HCT116 (cell line): ENCODE data around the gene UBE2L6. TPM values are rescaled to one million over a fixed set of nuclear protein-coding genes. Genes with fewer than 3 reads are reported as not detected.
A peak's percentile ranks its signal among the peaks of the same experiment; 100 is the strongest.

Experiments
- ATAC-seq: fragments of 200-7000 bp; cut with Tn5 transposase; 2 replicates; pipeline ENCODE4 v1.9.1; 2020; ENCODE audit warnings: mild to moderate bottlenecking, moderate library complexity
- BruUV-seq: library from RNA; stranded (reverse); fragments of 400-500 nt; replicated peaks from 2 replicates; lab custom pipeline; 2021; lab: Mats Ljungman, UMichigan
- CTCF ChIA-PET: fragments of 300-600 bp; sonication (Branson Sonifier 250); formaldehyde crosslinking; loops from one replicate; lab custom pipeline; 2021; ENCODE audit warnings: antibody characterized with exemption; lab: Charles Lee
- POLR2A ChIA-PET: fragments of 300-600, 350-600 bp; sonication (Branson Sonifier 250); formaldehyde crosslinking; loops from one replicate; lab custom pipeline; 2021; ENCODE audit warnings: antibody characterized with exemption; lab: Charles Lee
- RAD21 ChIA-PET, 2 experiments: fragments of 300-600 bp; sonication (Branson Sonifier 250); formaldehyde crosslinking; loops; one replicate each; lab custom pipeline; 2023; ENCODE audit warnings: low total read pairs in 2 of 2; ENCODE audit not compliant: uncharacterized antibody in 2 of 2, unreplicated experiment in 2 of 2, low non-redundant PET in 1 of 2; lab: Charles Lee
- DNase-seq: peaks from one replicate; pipeline ENCODE4 v3.0.0-alpha.2; 2010; ENCODE audit warnings: low read depth, low spot score
- H2AFZ ChIP-seq: fragments of 200-600 bp; shearing (Covaris generic), sonication (generic); 2 replicates; pipeline ENCODE4 v1.6.1; 2017; ENCODE audit warnings: low read depth, mixed run types, mixed read lengths, antibody characterized with exemption, low read length; ENCODE audit not compliant: poor library complexity, severe bottlenecking
- H3K27ac ChIP-seq: 2 replicates; pipeline ENCODE4 v1.5.1; 2012; ENCODE audit warnings: low read depth, low read length
- H3K27me3 ChIP-seq: fragments of 200-600 bp; sonication (generic); 2 replicates; pipeline ENCODE4 v1.6.1; 2016; ENCODE audit warnings: mixed run types, low read length, mixed read lengths; ENCODE audit not compliant: insufficient read depth
- H3K36me3 ChIP-seq, 2 experiments: fragments of 200-500 bp in 1 of 2; fragments of 200-600 bp in 1 of 2; sonication (Bioruptor generic) in 1 of 2; sonication (generic) in 1 of 2; 2 replicates each; pipeline versions ENCODE4 v1.5.1 to v1.6.1; 2014 to 2016; ENCODE audit warnings: low read length in 2 of 2, inconsistent platforms in 1 of 2, mixed read lengths in 1 of 2, mixed run types in 1 of 2; ENCODE audit not compliant: insufficient read depth in 2 of 2, control insufficient read depth in 1 of 2
- H3K4me1 ChIP-seq, 2 experiments: fragments of 200-600 bp in 1 of 2; sonication (generic) in 1 of 2; 2 replicates each; pipeline versions ENCODE4 v1.5.1 to v1.6.1; 2012 to 2017; ENCODE audit warnings: low read length in 2 of 2, inconsistent platforms in 1 of 2, mild to moderate bottlenecking in 1 of 2, mixed read lengths in 1 of 2, mixed run types in 1 of 2, moderate library complexity in 1 of 2; ENCODE audit not compliant: insufficient read depth in 2 of 2, control insufficient read depth in 1 of 2
- H3K4me2 ChIP-seq: fragments of 200-600 bp; sonication (generic); 2 replicates; pipeline ENCODE4 v1.6.1; 2017; ENCODE audit warnings: mixed run types, low read length, mixed read lengths
- H3K4me3 ChIP-seq, 2 experiments: fragments of 200-600 bp in 1 of 2; sonication (generic) in 1 of 2; replicated peaks in 1 of 2; 2 replicates each; pipeline ENCODE4 v1.5.1; 2011 to 2016; ENCODE audit warnings: low read length in 2 of 2, control low read depth in 1 of 2, low read depth in 1 of 2, mild to moderate bottlenecking in 1 of 2, mixed read lengths in 1 of 2, mixed run types in 1 of 2
- H3K79me2 ChIP-seq: fragments of 200-600 bp; sonication (generic); 2 replicates; pipeline ENCODE4 v1.6.1; 2017; ENCODE audit warnings: mild to moderate bottlenecking, mixed run types, low read length, moderate library complexity, mixed read lengths; ENCODE audit not compliant: insufficient read depth
- H3K9ac ChIP-seq: fragments of 200-600 bp; sonication (generic); 2 replicates; pipeline ENCODE4 v1.6.1; 2016; ENCODE audit warnings: low read length, mixed read lengths
- H3K9me2 ChIP-seq: fragments of 200-600 bp; sonication (generic), shearing (Covaris generic); 2 replicates; pipeline ENCODE4 v1.6.1; 2017; ENCODE audit warnings: mixed run types, mild to moderate bottlenecking, moderate library complexity; ENCODE audit not compliant: insufficient read depth
- H3K9me3 ChIP-seq, 2 experiments: fragments of 200-500 bp in 1 of 2; fragments of 200-600 bp in 1 of 2; sonication (Bioruptor generic) in 1 of 2; sonication (generic) in 1 of 2; 2 replicates each; pipeline ENCODE4 v1.6.1; 2014 to 2017; ENCODE audit warnings: low read length in 2 of 2, mixed read lengths in 2 of 2, inconsistent platforms in 1 of 2, low read depth in 1 of 2, mild to moderate bottlenecking in 1 of 2, mixed run types in 1 of 2, moderate library complexity in 1 of 2; ENCODE audit not compliant: control insufficient read depth in 1 of 2, insufficient read depth in 1 of 2
- H4K20me1 ChIP-seq: fragments of 200-600 bp; sonication (generic), shearing (Covaris generic); 2 replicates; pipeline ENCODE4 v1.6.1; 2017; ENCODE audit warnings: mixed run types, mild to moderate bottlenecking, moderate library complexity; ENCODE audit not compliant: insufficient read depth
- SRF ChIP-seq: IDR thresholded peaks from 2 replicates; pipeline ENCODE4 v1.6.1; 2012; ENCODE audit warnings: low read depth
- ZFX ChIP-seq: fragments of 450-650 bp; IDR thresholded peaks from 2 replicates; pipeline ENCODE4 v1.6.1; 2017
- ZNF274 ChIP-seq: fragments of 200-500 bp; sonication (Bioruptor generic); IDR thresholded peaks from 2 replicates; pipeline ENCODE4 v1.6.1; 2014; ENCODE audit warnings: mild to moderate bottlenecking, low read depth, low read length, inconsistent platforms
- intact Hi-C: fragments of 100-400 bp; cut with micrococcal nuclease; formaldehyde crosslinking; loops from 2 replicates; pipeline ENCODE4 v1.10.0; 2022
- total RNA-seq: library from RNA; stranded (reverse); gene quantifications from one replicate; pipeline ENCODE4 v1.2.1, GENCODE V29; 2021; ENCODE audit not compliant: unreplicated experiment
- TF ChIP-seq, protein P1 (sequence below): IDR thresholded peaks from 2 replicates; pipeline ENCODE4 v1.6.1; 2012; ENCODE audit warnings: low read depth

The UBE2L6 gene
- total RNA-seq, 1 experiment from 2014 or later: 24.8 TPM

DNA sequence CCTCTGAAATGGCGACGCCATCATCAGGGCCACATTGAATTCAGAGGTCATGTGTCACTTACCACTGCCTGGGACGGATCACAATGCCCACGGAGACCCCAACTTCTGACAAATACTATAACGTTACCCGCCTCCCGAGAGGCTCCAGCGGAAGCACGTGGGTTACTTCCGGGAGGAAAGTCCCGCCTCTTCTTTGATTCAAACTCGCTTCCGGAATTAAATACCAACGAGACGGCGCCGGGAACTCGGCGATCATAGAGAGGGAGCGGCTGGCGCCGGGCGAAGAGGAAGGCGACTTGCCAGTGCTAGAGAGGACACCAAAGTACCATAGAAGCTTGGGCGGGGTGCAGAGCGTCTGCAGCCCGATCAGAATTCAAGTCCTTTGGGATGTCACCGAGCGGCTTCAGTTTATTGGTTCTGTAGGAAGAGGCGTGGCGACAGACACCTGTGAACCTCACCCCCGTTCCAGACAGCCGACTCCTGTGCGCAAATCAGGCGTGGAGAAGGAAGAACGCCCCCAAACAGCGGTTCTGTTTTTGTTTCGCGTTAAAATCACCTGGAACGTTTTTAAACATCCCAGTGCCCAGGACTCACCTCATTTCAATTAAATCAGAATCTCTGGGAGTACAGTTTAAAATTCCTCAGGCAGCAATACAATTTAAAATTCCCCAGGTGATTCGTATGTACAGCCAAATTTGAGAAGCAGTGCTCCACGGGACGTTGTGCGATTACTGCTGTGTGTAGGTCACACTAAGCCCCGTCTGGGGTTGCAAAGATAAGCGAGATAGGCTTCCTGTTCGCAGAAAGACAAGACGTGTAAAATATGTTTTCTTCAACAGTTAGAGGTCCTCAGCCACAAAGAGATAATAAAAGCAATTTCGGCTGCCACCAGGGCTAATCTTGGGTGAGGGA, 36.6 kb downstream of the UBE2L6 start, which contains the start of gene TIMM10 (continued):
- TF ChIP-seq, protein P1, sequence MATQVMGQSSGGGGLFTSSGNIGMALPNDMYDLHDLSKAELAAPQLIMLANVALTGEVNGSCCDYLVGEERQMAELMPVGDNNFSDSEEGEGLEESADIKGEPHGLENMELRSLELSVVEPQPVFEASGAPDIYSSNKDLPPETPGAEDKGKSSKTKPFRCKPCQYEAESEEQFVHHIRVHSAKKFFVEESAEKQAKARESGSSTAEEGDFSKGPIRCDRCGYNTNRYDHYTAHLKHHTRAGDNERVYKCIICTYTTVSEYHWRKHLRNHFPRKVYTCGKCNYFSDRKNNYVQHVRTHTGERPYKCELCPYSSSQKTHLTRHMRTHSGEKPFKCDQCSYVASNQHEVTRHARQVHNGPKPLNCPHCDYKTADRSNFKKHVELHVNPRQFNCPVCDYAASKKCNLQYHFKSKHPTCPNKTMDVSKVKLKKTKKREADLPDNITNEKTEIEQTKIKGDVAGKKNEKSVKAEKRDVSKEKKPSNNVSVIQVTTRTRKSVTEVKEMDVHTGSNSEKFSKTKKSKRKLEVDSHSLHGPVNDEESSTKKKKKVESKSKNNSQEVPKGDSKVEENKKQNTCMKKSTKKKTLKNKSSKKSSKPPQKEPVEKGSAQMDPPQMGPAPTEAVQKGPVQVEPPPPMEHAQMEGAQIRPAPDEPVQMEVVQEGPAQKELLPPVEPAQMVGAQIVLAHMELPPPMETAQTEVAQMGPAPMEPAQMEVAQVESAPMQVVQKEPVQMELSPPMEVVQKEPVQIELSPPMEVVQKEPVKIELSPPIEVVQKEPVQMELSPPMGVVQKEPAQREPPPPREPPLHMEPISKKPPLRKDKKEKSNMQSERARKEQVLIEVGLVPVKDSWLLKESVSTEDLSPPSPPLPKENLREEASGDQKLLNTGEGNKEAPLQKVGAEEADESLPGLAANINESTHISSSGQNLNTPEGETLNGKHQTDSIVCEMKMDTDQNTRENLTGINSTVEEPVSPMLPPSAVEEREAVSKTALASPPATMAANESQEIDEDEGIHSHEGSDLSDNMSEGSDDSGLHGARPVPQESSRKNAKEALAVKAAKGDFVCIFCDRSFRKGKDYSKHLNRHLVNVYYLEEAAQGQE: no peak
- TF ChIP-seq SRF: peak; percentile 63; the same call in 1 of the 2 replicates

DNA sequence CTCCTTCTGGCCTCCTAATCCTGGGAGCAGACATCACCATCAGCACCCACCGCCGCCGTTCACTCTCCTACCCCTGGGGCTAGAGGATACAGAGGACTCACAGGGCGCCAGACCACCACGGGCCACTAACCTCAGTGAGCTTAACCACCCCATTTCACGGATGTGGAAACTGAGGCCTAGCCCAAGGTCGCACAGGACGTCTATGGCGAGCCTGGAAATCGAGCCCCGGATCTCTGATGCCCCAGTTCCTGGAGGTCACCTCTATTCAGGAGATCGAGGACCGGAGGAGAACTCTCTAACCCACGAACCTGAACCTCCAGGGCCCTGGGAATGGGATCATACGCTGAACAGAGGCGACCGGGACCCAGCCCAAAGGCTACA, 37.3 kb downstream of the UBE2L6 start:
- no peak for DNase-seq
- H3K4me3 ChIP-seq: peak overlapping the region; percentile 64 to 84
- no peaks in the 10 kb centered on the region for H4K20me1 ChIP-seq
- TSS peak; percentile 79 for BruUV-seq
- peaks cover 16 to 17% of the 10 kb centered on the region in 2 experiments for H3K4me1 ChIP-seq
- ChIA-PET CTCF (interaction anchor here (1.0 to 2.1 kb wide), 3 partner anchors 37 to 115 kb away, joined by 4 to 6 read pairs (median 4); no protein-coding TSS in a partner anchor), POLR2A (interaction anchor here (0.6 kb wide), 1 partner anchor 70 kb away, joined by 3 read pairs; the partner anchor contains the start of gene RTN4RL2), RAD21 (interaction anchor here in 1 of 2 experiments (1.2 kb wide), 1 partner anchor 37 kb away, joined by 3 read pairs; no protein-coding TSS in a partner anchor)
- H2AFZ ChIP-seq: no peak overlapping the region
- ATAC-seq: peak; percentile 26
- peak overlapping the region; percentile 83 for H3K9ac ChIP-seq
- H3K4me2 ChIP-seq: peak overlapping the region; percentile 93
- peak overlapping the region; percentile 61 for H3K27ac ChIP-seq
- no peaks in the 10 kb centered on the region for H3K9me2 ChIP-seq
- peak; percentile 72 for TF ChIP-seq ZFX
- TF ChIP-seq ZNF274: no peak
- intact Hi-C loops: loop anchor here (1.0 kb wide), 1 partner anchor 182 kb away; the partner anchor contains the start of genes MED19 and TMX2
- H3K36me3 ChIP-seq: peaks cover 2 to 7% of the 10 kb centered on the region in 2 experiments; a peak in 1 of 4 replicates
- peaks cover 26% of the 10 kb centered on the region for H3K79me2 ChIP-seq
- H3K9me3 ChIP-seq: no peaks in the 10 kb centered on the region
- no peaks in the 10 kb centered on the region for H3K27me3 ChIP-seq
